Brain microvascular endothelial cell (primary cell): ENCODE data around the gene RSU1.

ENCODE experiments used
- DNase-seq: peaks from one replicate; pipeline ENCODE4 v3.0.0-alpha.2; 2020
- H3K27ac ChIP-seq: fragments of 250-450 bp; sonication (Bioruptor Pico); 2 replicates; pipeline ENCODE4 v1.5.1; 2020; ENCODE audit warnings: mild to moderate bottlenecking, moderate library complexity
- H3K27me3 ChIP-seq: fragments of 250-450 bp; sonication (Bioruptor Pico); replicated peaks from 2 replicates; pipeline ENCODE4 v1.5.1; 2020; ENCODE audit warnings: mild to moderate bottlenecking
- H3K36me3 ChIP-seq: fragments of 250-450 bp; sonication (Bioruptor Pico); replicated peaks from 2 replicates; pipeline ENCODE4 v1.5.1; 2020; ENCODE audit warnings: mild to moderate bottlenecking
- H3K4me3 ChIP-seq: 2 replicates; pipeline ENCODE4 v1.5.1; 2011; ENCODE audit warnings: low read depth, mild to moderate bottlenecking, control low read depth, low read length, moderate library complexity
- CTCF ChIP-seq: IDR thresholded peaks from 2 replicates; pipeline ENCODE4 v1.5.1; 2011; ENCODE audit warnings: low read depth, mild to moderate bottlenecking, moderate library complexity, low read length, control low read depth, inconsistent platforms; ENCODE audit errors: missing control alignments
- in situ Hi-C: cut with HindIII; loops from 2 replicates; pipeline ENCODE4 v1.10.0; 2017; ENCODE audit warnings: low sequenced_read_pairs, low pct_ligation_motif_present

Gene RSU1

GRCh38 chr10:16690417-16690816, 126.8 kb downstream of the RSU1 start:
- in situ Hi-C loops, result no loop called here
- no peaks in the 10 kb centered on the region for H3K27me3 ChIP-seq
- TF ChIP-seq CTCF, result no peak

GRCh38 chr10:16689696-16690095, 127.5 kb downstream of the RSU1 start:
- no peak for DNase-seq
- TF ChIP-seq CTCF, result no peak
- H3K27ac ChIP-seq, result no peak overlapping the region
- no peaks in the 10 kb centered on the region for H3K27me3 ChIP-seq
- peaks cover 9% of the 10 kb centered on the region for H3K36me3 ChIP-seq
- in situ Hi-C loops, result no loop called here
- no peak overlapping the region for H3K4me3 ChIP-seq

More at GRCh38 chr10:16690417-16690816, 126.8 kb downstream of the RSU1 start:
- H3K4me3 ChIP-seq, result no peak overlapping the region
- DNase-seq, result no peak
- no peak overlapping the region for H3K27ac ChIP-seq
- H3K36me3 ChIP-seq, result peaks cover 10% of the 10 kb centered on the region

- no peaks in the 10 kb centered on the region for H3K27me3 ChIP-seq
- peaks cover 8% of the 10 kb centered on the region for H3K36me3 ChIP-seq
- no peak for TF ChIP-seq CTCF
- H3K27ac ChIP-seq, result no peak overlapping the region
- no peak for DNase-seq
- no peak overlapping the region for H3K4me3 ChIP-seq
- in situ Hi-C loops, result no loop called here
Measured at GRCh38 chr10:16689227-16689626, 128.0 kb downstream of the RSU1 start.

- peaks cover 3% of the 10 kb centered on the region for H3K36me3 ChIP-seq
- H3K4me3 ChIP-seq, result no peak overlapping the region
- in situ Hi-C loops, result no loop called here
- DNase-seq, result no peak
- TF ChIP-seq CTCF, result no peak
- no peak overlapping the region for H3K27ac ChIP-seq
- no peaks in the 10 kb centered on the region for H3K27me3 ChIP-seq
Measured at GRCh38 chr10:16686054-16686902, 130.9 kb downstream of the RSU1 start.

GRCh38 chr10:16685551-16685950, 131.7 kb downstream of the RSU1 start:
- in situ Hi-C loops, result no loop called here
- no peak for DNase-seq
- Histone ChIP-seq H3K36me3 (peaks cover 3% of the 10 kb centered on the region), H3K4me3 (no peak overlapping the region), H3K27ac (no peak overlapping the region), H3K27me3 (no peaks in the 10 kb centered on the region)
- TF ChIP-seq CTCF, result no peak
